LoVo (cell line): ENCODE measurements around the gene CDC42.
A peak's percentile ranks its signal among the peaks of the same experiment; 100 is the strongest.

Experiments used
- DNase-seq: peaks from one replicate; pipeline ENCODE4 v3.0.0-alpha.2; 2016; ENCODE audit warnings: low spot score

CDC42 gene

DNA sequence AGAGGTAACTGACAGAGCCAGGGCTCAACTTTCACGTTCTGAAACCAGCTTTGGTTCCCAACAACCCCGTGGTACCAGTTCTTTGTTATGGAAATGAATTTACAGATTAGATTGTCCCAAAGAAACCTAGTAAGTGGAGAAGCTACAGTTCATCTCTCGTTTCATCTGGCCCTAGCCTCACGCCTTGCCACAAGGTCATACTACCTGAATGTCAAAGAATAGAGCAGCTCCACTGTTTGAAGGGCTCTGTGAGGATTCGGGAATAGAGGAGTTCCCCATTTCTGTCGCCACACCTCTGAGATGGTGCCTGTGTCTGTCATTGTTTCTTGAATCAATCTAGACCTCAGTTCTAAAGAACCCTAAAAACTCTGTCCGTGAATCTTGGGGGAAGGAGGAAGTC lies 15.0 kb upstream of the CDC42 start:
- DNase-seq, result no peak

DNA sequence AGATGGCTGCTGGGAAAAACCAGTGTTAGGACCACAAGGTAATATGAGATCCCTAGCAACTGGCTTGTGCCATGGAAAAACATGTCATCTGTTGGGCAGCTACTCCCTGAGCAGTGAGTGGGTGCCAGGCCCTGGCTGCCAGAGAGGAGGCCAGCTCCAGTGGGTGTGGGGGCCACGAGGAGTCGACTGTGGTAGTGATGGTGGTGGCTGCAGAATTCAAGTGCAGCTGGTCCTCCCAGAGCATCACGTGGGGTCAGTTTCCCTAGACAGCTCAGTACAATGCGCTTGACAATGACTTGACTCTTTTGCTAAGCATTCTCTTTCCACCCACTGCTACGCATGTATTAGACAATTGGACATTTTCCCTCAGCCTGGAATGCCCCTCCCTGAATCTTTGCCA lies 14.5 kb upstream of the CDC42 start:
- no peak for DNase-seq

DNA sequence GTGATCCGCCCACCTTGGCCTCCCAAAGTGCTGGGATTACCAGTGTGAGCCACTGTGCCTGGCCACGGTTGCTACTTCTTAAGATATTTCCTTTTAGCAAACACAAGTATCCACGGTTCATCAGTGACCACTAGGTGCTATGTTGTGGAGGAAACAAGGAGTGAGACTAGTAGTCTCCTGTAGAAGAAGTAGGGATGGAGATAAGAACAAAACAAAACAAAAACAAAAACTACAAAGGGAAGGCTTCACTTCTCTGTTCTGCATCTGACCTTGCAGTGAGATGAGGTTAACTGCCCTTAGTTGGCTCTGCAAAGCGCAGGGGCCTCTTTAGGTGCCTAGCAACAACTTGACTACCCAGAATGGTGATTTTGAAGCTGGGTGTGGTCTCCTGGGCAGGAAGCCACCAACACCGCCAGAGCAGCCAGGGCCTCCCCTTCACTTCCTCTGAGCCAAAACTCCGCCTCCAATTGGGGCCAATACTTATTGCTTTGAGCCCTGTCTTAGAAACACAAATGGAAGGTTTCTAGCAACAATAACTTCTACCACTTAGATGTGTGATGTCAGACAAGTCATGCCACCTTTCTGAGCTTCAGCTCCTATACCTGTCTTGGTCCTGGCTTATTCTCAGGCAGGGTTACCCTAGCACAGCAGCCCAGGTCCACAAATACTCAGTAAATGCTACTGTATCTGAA lies 12.8 kb upstream of the CDC42 start:
- DNase-seq, result peak; percentile 53

DNA sequence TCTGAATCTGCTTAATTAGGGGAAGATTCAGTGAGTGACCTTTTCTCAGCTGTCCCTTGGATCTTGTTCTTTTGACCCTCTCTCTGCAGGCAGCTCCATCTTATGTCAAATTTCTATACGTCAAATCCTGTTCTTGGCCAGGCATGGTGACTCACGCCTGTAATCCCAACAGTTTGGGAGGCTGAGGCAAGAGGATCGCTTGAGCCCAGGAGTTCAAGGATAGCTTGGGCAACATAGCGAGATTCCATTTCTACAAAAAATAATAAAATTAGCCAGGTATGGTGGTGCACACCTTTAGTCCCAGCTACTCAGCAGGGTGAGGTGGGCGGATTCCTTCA lies 12.3 kb upstream of the CDC42 start:
- DNase-seq, result no peak

DNA sequence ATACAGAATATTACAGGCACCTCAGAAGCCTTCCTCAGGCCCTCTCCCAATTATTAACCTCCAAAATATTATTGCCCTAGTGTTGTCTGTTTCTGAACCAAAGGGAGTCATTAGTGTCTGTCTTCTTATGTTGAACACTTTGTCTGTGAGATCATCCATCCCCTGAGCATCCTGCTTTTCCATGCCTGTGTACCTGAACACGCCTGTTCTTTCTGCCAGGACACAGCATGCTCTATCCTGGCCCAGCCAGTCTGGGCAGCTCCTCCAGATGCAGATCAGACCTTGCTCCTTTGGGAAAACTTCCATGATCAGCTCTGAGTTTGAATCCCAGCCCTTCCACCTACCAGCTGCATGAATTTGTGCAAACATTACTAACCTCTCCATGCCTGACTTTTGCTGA lies 11.0 kb upstream of the CDC42 start:
- DNase-seq, result no peak

DNA sequence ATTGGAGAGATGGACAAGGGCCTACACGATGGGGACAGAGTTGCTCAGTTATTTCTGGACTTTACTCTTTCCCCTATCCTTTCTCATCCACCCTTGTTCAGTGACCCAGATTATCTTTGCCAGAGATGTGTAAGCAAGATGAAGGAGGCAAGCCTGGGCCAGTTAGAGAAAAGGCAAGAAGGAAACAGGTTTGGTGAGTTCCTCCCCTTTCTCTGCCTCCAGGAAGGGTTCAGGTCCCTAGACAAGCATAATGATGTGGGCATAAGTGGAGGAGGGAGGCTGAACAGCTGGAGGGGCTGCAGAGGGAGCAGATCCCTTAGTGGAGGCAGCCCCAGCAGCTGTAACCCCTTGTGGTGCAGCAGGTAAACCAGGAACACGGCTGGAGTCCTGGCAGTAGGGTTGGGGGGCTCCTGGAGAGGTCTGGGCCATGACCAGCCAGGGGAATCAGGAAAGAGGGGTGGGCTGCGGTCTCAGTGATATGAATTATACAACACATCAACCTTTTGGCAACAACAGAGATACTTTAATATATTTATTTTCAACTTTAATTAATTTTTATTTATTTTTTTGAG lies 9.2 kb upstream of the CDC42 start:
- no peak for DNase-seq

DNA sequence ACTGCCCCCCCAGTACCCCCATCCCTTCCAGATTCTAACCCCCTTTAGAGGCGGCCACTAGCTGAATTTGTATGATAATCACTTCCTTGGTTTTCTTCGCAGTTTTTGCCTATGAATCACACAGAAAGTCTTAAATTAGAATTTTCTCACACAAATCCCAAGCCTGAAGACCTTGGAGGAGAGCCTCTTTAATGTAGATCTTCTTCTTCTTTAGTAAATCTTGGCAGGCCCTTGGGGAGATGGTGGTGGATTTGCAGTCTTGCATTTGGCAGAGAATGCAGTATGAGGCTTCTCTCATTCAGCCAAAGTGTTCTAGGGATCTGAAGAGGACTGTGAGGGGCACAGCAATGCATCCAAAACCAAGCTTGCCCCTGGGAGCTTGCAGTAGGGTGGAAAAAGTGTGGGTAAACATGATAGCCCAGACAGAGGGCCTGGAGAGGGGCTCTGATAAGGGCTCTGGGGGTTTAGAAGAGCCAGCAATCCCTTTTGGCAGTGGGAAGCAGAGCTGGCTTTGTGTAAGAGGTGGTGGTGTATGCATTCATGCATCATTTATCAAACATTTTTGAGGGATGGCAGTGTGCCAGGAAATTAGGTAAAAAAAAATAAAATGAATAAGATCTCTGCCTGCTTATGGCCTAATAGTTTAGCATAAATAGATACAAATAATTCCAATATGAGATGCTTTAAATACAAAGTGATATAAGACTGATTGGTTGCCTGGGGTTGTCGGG lies 7.7 kb upstream of the CDC42 start:
- no peak for DNase-seq

DNA sequence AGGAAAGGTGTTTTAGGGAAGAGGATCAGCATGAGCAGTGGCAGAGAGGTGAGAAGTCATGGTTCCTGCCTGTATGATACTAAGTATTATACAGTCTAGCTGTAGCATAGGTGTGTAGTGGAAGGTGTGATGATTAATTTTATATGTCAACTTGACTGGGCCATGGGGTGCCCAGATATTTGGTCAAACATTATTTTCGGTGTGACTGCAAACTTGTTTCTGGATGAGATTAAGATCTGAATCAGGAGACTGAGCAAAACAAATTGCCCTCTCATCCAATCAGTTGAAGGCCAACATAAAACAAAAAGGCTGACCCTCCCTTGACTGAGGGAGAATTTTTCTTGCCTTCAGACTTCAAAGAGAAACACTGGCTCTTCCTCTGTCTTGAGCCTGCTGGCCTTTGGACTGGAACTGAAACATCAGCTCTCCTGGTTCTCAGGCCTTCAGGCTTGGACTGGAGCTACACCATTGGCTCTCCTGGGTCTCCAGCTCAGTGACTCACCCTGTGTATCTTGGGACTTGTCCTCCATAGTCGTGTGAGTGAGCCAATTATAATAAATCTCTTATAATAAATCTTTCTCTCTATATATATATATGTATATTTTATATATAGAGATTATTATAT lies 6.8 kb upstream of the CDC42 start:
- DNase-seq, result no peak

DNA sequence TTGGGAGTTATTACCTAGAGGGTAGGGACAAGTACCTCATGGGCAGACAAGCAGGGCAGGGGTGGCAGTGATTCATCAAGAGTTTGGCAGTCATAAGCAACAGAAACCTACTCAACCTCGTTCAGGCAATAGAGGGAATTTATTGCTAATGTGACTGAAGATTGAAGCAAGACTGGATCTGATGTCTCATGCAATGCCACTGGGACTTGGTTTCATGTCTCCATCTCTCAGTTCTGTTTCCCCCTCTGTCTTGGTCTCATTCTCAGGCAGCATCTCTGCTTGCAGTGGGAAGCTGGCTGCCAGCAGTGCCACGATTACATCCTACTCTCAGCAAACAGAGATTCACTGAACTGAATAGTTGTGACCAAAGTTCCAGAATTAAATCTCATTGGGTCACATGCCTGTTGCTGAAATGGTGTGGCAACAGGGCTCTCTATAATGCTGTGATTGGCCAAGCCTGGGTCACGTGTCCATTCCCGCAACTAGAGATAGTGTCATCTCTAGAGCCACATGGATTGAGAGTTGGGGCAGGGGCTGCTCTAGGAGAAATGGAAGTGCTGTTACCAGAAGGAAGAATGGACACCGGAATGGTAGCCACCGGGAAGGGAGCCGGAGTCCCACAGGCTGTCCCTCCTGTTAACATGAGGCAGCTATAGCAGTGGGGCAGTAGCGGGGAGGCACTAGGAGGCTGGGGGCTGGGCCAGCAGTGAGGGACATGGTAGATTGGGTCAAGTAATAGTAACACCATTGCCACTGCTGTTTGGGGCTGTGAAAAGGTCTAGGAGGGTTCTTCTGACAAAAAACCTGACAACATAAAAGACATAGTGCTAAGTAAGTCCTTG lies 3.9 kb upstream of the CDC42 start:
- DNase-seq, result no peak

DNA sequence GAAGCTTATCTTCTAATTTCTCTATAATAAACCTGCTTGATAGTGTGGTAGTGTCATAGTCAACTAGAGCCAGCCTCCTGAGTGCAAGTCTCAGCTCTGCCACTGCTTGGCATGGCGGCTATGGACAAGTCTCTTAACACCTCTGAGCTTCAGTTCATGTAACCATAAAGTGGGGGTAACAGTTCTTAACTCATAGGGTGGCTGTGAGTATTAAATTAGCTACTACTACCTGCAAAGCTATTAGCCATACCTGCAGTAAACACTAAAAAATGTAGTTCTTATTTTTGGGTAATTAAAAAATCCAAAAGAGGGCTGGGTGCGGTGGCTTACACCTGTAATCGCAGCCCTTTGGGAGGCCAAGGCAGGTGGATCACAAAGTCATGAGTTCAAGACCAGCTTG lies 2.2 kb upstream of the CDC42 start:
- DNase-seq, result no peak

DNA sequence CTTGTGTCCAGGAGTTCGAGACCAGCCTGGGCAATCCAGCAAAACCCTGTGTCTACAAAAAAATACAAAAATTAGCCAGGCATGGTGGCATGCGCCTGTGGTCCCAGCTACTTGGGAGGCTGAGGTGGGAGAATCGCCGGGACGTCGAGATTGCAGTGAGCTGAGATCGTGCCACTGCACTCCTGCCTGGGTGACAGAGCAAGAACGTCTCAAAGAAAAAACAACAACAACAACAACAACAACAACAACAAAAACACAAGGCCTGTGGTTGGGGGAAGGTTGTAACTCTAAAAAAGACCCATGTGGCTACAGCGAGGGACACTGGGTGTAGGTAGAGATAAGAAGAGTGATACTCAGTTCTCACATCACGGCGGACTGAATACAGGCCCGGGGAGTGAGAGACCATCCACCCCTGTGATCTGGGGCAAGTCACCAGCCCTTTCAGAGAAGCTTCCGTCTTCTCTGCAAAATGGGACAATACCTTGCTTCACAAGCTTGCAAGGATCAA lies 848 bp upstream of the CDC42 start:
- no peak for DNase-seq

DNA sequence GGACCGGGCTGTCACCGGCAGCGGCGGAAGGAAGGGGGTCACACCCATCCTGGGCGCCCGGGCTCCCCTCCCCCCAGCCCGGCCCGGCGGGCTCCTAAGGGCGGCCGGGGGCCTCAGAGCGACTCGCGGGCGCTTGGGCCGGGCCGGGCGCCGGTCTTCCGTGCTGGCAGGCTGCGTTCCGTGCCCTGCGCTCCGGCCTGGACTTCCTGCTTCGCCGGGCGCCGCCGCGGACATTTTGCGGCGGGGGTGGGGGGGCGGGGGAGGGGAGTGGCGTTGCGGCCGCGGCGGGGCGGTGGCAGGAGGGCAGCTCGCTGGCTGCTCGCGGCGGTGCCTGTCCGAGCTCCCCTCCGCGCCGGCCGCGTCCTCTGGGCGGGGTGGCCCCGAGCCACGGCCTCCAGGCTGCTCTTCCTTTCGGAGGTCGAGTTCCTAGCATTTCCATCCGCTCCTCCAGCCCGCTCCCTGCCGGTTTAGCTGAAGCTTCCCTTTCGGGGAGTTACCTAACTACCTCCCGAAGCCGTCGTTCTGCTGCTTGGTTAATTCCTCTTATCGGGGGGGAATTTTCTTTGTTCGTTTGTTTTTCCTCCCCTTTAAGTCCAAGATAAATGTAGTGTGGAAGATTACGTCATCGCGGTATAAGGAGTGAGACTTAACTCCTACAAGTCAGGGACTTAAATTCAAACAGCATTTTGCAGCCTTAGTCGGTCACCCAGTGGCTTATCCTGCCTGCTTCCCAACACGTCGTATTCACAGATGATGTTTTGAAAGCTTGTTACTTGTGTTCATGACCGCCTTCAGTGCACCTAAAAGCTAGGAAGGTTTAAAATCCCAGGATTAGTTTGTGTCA lies 730 bp downstream of the CDC42 start:
- peak; percentile 72 for DNase-seq

DNA sequence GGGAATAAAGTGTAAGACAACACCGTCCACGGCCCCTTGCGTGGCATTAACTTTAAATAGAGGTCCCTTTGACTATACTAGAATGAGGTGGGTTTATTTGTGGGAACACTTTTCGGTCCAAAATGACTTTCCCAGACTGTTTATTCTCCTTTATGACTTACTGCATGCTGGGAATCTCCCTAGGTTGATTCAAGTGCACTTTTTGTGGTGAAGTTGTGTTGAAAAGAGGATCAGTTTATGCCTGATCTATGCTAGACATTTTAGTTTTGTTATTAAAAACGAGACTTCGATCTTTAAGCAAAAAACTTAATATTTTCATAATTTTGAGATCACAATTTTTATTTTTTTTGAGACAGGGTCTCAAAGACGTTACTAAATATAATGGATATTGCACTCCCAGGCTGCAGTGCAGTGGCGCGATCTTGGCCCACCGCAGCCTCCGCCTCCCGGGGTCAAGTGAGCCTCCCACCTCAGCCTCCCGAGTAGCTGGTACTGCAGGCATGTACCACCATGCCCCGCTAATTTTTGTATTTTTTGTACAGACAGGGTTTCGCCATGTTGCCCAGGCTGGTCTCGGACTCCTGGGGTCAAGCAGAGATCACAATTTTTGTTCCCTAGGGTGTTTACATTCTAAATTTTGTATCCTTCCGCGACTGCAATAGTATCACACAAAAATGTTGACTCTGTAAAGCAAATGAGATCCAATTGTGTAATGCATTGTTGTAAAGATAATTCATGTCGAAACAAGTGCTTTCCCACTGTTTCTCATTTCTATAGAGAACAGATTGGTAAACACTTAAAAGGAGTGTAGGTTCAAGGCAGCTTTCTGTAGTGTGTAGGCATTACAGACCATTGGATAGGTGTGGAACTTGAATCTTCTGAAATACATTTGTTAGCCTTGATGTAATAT lies 1.6 kb downstream of the CDC42 start:
- DNase-seq, result no peak

DNA sequence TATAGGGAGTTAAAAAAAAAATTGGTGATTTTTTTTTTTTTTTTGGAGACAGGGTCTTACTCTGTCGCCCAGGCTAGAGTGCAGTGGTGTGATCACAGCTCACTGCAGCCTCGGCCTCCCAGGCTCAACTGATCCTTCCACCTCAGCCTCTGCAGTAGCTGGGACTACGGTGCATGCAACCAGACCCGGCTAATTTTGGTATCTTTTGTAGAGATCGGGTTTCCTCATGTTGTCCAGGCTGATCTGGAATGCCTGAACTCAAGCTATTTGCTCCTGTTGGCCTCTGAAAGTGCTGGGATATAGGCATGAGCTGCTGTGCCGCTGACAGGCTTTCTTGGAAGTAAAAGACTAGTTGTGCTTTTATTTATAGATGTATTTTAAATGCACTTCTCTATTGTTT lies 3.0 kb downstream of the CDC42 start:
- DNase-seq, result no peak

DNA sequence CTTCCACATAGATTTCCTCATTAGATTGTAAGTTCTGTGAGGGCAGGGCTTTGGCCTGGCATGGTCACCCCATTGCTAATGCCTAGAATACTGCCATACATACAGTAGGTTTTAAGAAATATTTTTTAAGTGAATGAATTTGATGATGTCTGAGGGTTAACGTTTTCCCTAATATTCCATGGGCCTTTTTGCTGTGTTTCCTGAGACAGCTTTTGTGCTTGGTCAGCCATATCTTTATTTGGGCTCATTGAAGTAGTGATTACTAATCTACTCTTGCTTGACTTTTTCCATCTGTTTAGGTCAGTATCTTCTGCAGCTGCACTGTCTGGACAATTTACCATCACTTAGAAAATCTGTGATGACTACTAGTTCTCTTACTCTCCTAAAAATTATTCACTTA lies 3.5 kb downstream of the CDC42 start:
- no peak for DNase-seq

DNA sequence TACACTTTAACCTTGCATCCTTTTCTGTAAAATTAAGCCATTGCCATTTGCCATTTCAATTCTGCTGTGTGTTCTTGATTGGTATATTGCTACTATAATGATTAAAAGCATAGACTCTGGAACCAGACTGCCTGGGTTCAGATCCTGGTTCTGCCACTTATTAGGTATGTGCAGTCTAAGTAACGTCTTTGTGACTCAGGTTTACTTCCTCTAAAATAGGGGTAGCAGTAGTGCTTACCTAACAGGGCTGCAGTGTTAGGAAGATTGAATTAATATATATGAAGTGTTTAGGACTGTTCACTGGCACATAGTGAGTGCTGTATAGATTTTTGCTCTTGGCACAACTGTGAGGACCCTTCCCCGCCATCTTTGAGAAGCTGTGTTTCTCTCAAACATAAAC lies 4.4 kb downstream of the CDC42 start:
- DNase-seq, result no peak

DNA sequence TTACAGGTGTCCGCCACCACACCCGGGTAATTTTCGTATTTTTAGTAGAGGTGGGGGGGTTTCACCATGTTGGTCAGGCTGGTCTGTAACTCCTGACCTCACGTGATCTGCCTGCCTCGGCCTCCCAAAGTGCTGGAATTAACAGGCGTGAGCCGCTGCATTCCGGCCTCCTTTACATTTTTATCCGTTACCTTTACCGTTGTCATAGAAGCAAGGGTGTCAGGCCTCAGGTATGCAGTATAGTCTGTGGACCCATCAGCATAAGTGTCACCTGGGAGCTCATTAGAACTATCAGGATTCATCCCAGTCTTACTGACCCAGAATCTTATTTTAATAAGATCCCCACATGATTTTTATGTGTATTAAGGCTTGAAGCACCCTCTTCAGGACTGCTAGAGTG lies 5.4 kb downstream of the CDC42 start:
- no peak for DNase-seq

DNA sequence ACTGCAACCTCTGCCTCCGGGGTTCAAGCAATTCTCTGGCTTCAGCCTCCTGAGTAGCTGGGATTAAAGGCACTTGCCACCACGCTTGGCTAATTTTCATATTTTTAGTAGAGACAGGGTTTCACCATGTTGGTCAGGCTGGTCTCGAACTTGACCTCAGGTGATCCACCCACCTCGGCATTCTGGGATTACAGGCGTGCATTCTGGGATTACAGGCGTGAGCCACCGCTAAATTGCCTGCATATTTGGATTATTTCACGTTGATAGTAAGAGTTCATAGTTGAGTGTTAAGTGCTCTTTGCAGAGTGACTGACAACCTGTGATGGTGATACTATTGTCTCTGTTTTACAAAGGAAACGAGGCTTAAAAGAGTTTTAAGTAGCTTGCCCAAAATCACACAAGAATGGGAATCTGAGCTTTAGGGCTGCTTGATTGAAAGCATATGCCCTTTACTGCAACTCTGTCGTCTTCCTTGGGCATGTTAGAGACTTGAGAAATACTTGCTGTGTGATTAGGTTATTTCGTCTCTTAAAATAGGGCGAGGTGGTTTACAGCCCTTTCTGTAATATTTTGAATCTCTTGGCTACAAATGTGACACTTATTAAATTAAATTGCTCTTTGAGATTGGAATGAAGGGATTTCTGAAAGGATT lies 12.4 kb downstream of the CDC42 start:
- DNase-seq, result no peak

DNA sequence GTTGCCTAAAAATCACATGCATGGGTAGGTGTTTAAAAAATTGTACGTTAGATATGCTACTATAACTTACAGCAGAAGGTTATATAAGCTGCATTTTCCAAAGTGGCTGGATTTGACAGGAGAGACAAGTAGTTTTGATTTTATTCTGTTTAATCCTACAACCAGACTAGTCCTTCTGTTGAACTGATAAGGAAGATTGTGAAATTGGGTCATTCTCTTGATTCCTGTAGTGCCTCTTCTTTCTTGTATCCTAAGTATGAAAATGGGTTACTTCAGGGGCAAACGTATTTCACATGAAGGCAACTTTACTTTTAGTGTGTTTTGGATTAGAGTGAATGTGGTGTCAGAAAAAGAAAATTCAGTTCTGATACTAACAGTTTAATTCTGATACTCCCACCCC lies 19.0 kb downstream of the CDC42 start:
- no peak for DNase-seq

DNA sequence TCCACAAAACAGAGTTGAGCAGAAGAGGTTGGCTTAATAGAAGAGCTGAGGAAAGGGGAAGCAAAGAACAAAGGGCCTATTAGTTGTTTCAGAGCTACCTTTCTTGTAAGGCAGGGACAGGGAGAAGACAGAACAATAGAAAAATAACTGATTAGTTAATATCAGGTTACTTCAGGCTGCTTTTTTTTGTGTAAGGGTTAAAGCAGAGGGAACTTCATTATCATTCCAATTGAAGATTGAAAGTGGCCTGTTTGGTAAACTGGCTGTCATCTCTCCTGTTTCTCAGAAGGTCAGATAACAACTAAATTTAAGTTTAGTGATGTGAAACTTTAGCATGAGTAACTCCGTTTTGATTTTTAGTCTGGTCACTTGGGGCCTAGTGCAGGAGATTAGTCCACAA lies 22.3 kb downstream of the CDC42 start:
- DNase-seq, result no peak
